Natural killer cell (primary cell): ENCODE measurements around the gene SPIRE1. TPM values are rescaled to one million over a fixed set of nuclear protein-coding genes. Genes with fewer than 3 reads are reported as not detected.

Experiments
- ATAC-seq, 3 donors: fragments of 150-1000 bp in 2 of 3; fragments of 200-7000 bp in 1 of 3; cut with Tn5 transposase; 1 replicate in 1 of 3; 2 replicates in 2 of 3; pipeline ENCODE4 v1.10.0; 2021; ENCODE audit warnings: mild to moderate bottlenecking in 2 of 3, moderate library complexity in 2 of 3
- DNase-seq, 2 donors: peaks; one replicate each; pipeline versions ENCODE4 v3.0.0 to v3.0.0-alpha.2; 2013 to 2021; ENCODE audit warnings: mixed read lengths in 1 of 2
- H3K27ac ChIP-seq: one replicate; pipeline ENCODE4 v1.5.1; 2013; ENCODE audit warnings: mild to moderate bottlenecking, low read length
- H3K27me3 ChIP-seq: one replicate; pipeline ENCODE4 v1.6.1; 2013; ENCODE audit warnings: low read length; ENCODE audit not compliant: control insufficient read depth, insufficient read depth
- H3K36me3 ChIP-seq: one replicate; pipeline ENCODE4 v1.6.1; 2013; ENCODE audit warnings: low read length; ENCODE audit not compliant: control insufficient read depth, insufficient read depth
- H3K4me1 ChIP-seq: one replicate; pipeline ENCODE4 v1.6.1; 2013; ENCODE audit warnings: low read length; ENCODE audit not compliant: control insufficient read depth, insufficient read depth
- H3K4me3 ChIP-seq: one replicate; pipeline ENCODE4 v1.5.1; 2013; ENCODE audit warnings: low read length
- H3K9me3 ChIP-seq: one replicate; pipeline ENCODE4 v1.6.1; 2013; ENCODE audit warnings: low read length; ENCODE audit not compliant: control insufficient read depth, insufficient read depth
- H3K27ac Mint-ChIP-seq, 2 donors: one replicate each; pipeline ENCODE4 v1.8.0; 2022; ENCODE audit warnings: mild to moderate bottlenecking in 2 of 2, mixed read lengths in 2 of 2, moderate library complexity in 1 of 2
- H3K27me3 Mint-ChIP-seq, 2 donors: one replicate each; pipeline ENCODE4 v1.8.0; 2022; ENCODE audit warnings: low read depth in 2 of 2, mixed read lengths in 2 of 2
- H3K36me3 Mint-ChIP-seq: one replicate; pipeline ENCODE4 v1.8.0; 2022; ENCODE audit warnings: mixed read lengths
- H3K4me1 Mint-ChIP-seq, 2 donors: one replicate each; pipeline ENCODE4 v1.8.0; 2022; ENCODE audit warnings: mixed read lengths in 2 of 2
- H3K4me3 Mint-ChIP-seq: one replicate; pipeline ENCODE4 v1.8.0; 2022; ENCODE audit warnings: mild to moderate bottlenecking, moderate library complexity, mixed read lengths
- H3K9me3 Mint-ChIP-seq, 2 donors: one replicate each; pipeline ENCODE4 v1.8.0; 2022; ENCODE audit warnings: mixed read lengths in 2 of 2
- CTCF ChIP-seq: fragments of 200-600 bp; IDR thresholded peaks from one replicate; pipeline ENCODE4 v1.8.0; 2022; ENCODE audit warnings: antibody characterized with exemption
- WGBS: methylation state at CpG from one replicate; pipeline ENCODE4 v1.1.7; 2013; ENCODE audit warnings: missing lambda C conversion rate; ENCODE audit not compliant: insufficient coverage; 5-methylcytosine and 5-hydroxymethylcytosine counted together
- intact Hi-C: fragments of 100-400 bp; cut with micrococcal nuclease; formaldehyde crosslinking; loops from one replicate; pipeline ENCODE4 v1.14.2; 2022
- total RNA-seq, 4 donors: library from RNA; stranded (reverse); fragments of 120-200 nt in 1 of 4; gene quantifications; one replicate each; pipeline versions ENCODE4 v1.2.3 to v1.2.4, GENCODE V29; 2013 to 2022

Gene SPIRE1
- total RNA-seq, 3 donors from 2014 or later (not counting 1 experiment from before 2014, with no cell fraction given), result 4.8 to 6.7 (median 5.4) TPM

- 21% methylated on average over 3 of the region's 3 CpGs for WGBS
- H3K9me3 Mint-ChIP-seq, result no peaks in the 10 kb centered on the region
- DNase-seq (peak in 1 of 2 donors; percentile 10), ATAC-seq (peak in 1 of 3 donors; percentile 32)
- H3K4me3 Mint-ChIP-seq, result no peak overlapping the region
- Histone ChIP-seq H3K9me3 (no peaks in the 10 kb centered on the region), H3K27ac (no peak overlapping the region), H3K4me3 (no peak overlapping the region), H3K4me1 (peaks cover 4% of the 10 kb centered on the region), H3K36me3 (no peaks in the 10 kb centered on the region), H3K27me3 (no peaks in the 10 kb centered on the region)
- TF ChIP-seq CTCF, result no peak
- intact Hi-C loops, result no loop called here
- no peak overlapping the region for H3K27ac Mint-ChIP-seq
- H3K27me3 Mint-ChIP-seq, result no peaks in the 10 kb centered on the region
- H3K4me1 Mint-ChIP-seq, result peaks cover 7% of the 10 kb centered on the region in 2 donors
- H3K36me3 Mint-ChIP-seq, result no peaks in the 10 kb centered on the region
Measured at GRCh38 chr18:12598181-12598930, 59.6 kb downstream of the SPIRE1 start.

GRCh38 chr18:12597760-12598159, 60.1 kb downstream of the SPIRE1 start:
- Histone ChIP-seq H3K27ac (no peak overlapping the region), H3K9me3 (no peaks in the 10 kb centered on the region), H3K4me1 (peaks cover 4% of the 10 kb centered on the region), H3K4me3 (no peak overlapping the region), H3K27me3 (no peaks in the 10 kb centered on the region), H3K36me3 (no peaks in the 10 kb centered on the region)
- no peak for TF ChIP-seq CTCF
- DNase-seq, result no peak
- Mint-ChIP-seq H3K9me3 (no peaks in the 10 kb centered on the region), H3K4me3 (no peak overlapping the region), H3K4me1 (peaks cover 7% of the 10 kb centered on the region in 2 donors), H3K27me3 (no peaks in the 10 kb centered on the region), H3K36me3 (no peaks in the 10 kb centered on the region), H3K27ac (no peak overlapping the region)
- intact Hi-C loops, result no loop called here
- ATAC-seq, result no peak
- WGBS, result 95% methylated on average over 3 of the region's 5 CpGs

- Mint-ChIP-seq H3K27ac (no peak overlapping the region), H3K36me3 (no peaks in the 10 kb centered on the region), H3K4me1 (peaks cover 7% of the 10 kb centered on the region in 2 donors), H3K9me3 (no peaks in the 10 kb centered on the region), H3K27me3 (no peaks in the 10 kb centered on the region), H3K4me3 (no peak overlapping the region)
- peak in 1 of 3 donors; percentile 48 for ATAC-seq
- Histone ChIP-seq H3K9me3 (no peaks in the 10 kb centered on the region), H3K4me1 (peaks cover 4% of the 10 kb centered on the region), H3K27ac (no peak overlapping the region), H3K27me3 (no peaks in the 10 kb centered on the region), H3K4me3 (no peak overlapping the region), H3K36me3 (no peaks in the 10 kb centered on the region)
- DNase-seq, result no peak
- TF ChIP-seq CTCF, result no peak
- intact Hi-C loops, result no loop called here
Measured at GRCh38 chr18:12595571-12596255, 62.2 kb downstream of the SPIRE1 start.
